ENCODE results near the gene MZF1. TPM values are rescaled to one million over a fixed set of nuclear protein-coding genes. Genes with fewer than 3 reads are reported as not detected.

MZF1 gene
- total and polyA plus RNA-seq, 9 of the 15 experiments (the other 6 are each of a cell fraction or from before 2014, with no cell fraction given), result 0.31 to 29.3 (median 11.5) TPM

- TF ChIP-seq ZNF263 (CRISPR knock-in tag; IDR thresholded peaks at IDR 0.05; ENCODE audit: borderline replicate concordance), result peak; percentile 60; the same call in 1 of the 2 replicates
- no peak for TF ChIP-seq E2F3 (CRISPR knock-in tag; IDR thresholded peaks at IDR 0.05)
- TF ChIP-seq ARID3A (IDR thresholded peaks at IDR 0.05; ENCODE audit: borderline replicate concordance, low read depth, low read length), result peak; percentile 60; the same call in 1 of the 2 replicates
- TF ChIP-seq RHOXF2B (CRISPR knock-in tag; conservative IDR thresholded peaks at IDR 0.05), result no peak
- TF ChIP-seq MGA (IDR thresholded peaks at IDR 0.05), result peak; percentile 90
- no peak for TF ChIP-seq COPS2 (conservative IDR thresholded peaks at IDR 0.05)
- TF ChIP-seq BRD4 (IDR thresholded peaks at IDR 0.05), result no peak
- no peak for TF ChIP-seq ATF1 (CRISPR knock-in tag; IDR thresholded peaks at IDR 0.05)
- TF ChIP-seq ATF1 (tag; IDR thresholded peaks at IDR 0.05), result peak; percentile 66
- TF ChIP-seq SMARCC2 (IDR thresholded peaks at IDR 0.05; ENCODE audit: low read depth), result no peak
- no peak for TF ChIP-seq SUPT5H (IDR thresholded peaks at IDR 0.05)
- TF ChIP-seq ZNF668 (CRISPR knock-in tag; IDR thresholded peaks at IDR 0.05), result no peak
- TF ChIP-seq SMC3 (conservative IDR thresholded peaks at IDR 0.05; ENCODE audit: insufficient read depth, low read depth, low read length), result peak; percentile 97
- TF ChIP-seq POLR3A (IDR thresholded peaks at IDR 0.05; ENCODE audit: borderline replicate concordance, extremely low read depth, insufficient read depth, insufficient read length), result no peak
- TF ChIP-seq PCBP1 (IDR thresholded peaks at IDR 0.05; ENCODE audit: low read depth, low read length, poor library complexity, severe bottlenecking), result no peak
Observed at GRCh38 chr19:58581227-58582141, 8.3 kb upstream of the MZF1 start (continued).

All from K562 (cell line).